Sciatic nerve (tissue), 2 donors: ENCODE data around the gene USP2. TPM values are rescaled to one million over a fixed set of nuclear protein-coding genes. Genes with fewer than 3 reads are reported as not detected.

Source experiments
- ATAC-seq: fragments of 200-7000 bp; cut with Tn5 transposase; one replicate; pipeline ENCODE4 v1.9.1; 2020; ENCODE audit warnings: mild to moderate bottlenecking, moderate library complexity
- DNase-seq: peaks from one replicate; pipeline ENCODE4 v3.0.0-alpha.2; 2020; ENCODE audit warnings: low spot score
- intact Hi-C: fragments of 100-400 bp; cut with DNase I; formaldehyde crosslinking; loops from one replicate; pipeline ENCODE4 v1.14.2; 2022
- total RNA-seq: library from RNA; stranded (reverse); fragmentation: NEBNext Ultra II Directional; extraction: Animal tissue kit (Norgen Biotek cat#: 25700); gene quantifications from one replicate; pipeline ENCODE4 v1.2.1, GENCODE V29; 2021
- donor health status: DM: no; HTN: no; CAD: no.
- donor health status: DM: no; HTN: no; CAD: no.

USP2 gene
- 13.7 TPM for total RNA-seq

GRCh38 chr11:119381181-119381988 lies at the start of gene USP2:
USP2 (minus strand) TSS chr11:119381690; CDS start chr11:119373480, 8,210 bp downstream.
- intact Hi-C loops: no loop called here
- peak; percentile 98 for DNase-seq
- peak; percentile 98 for ATAC-seq

GRCh38 chr11:119427279-119427678 lies 45.8 kb upstream of the USP2 start:
- intact Hi-C loops: no loop called here
- no peak for DNase-seq
- no peak for ATAC-seq

GRCh38 chr11:119426142-119426541 lies 44.7 kb upstream of the USP2 start:
- intact Hi-C loops: no loop called here
- no peak for ATAC-seq
- no peak for DNase-seq

- intact Hi-C loops: no loop called here
- DNase-seq (no peak), ATAC-seq (no peak)
Measured at GRCh38 chr11:119424775-119425174, 43.3 kb upstream of the USP2 start.

- no peak for DNase-seq
- intact Hi-C loops: no loop called here
- ATAC-seq: no peak
Measured at GRCh38 chr11:119424276-119424675, 42.8 kb upstream of the USP2 start.

GRCh38 chr11:119423509-119424254 lies 42.2 kb upstream of the USP2 start:
- intact Hi-C loops: no loop called here
- ATAC-seq: no peak
- DNase-seq: no peak

GRCh38 chr11:119422809-119423508 lies 41.5 kb upstream of the USP2 start, which contains the start of gene THY1:
THY1 (minus strand) TSS chr11:119423172; CDS start chr11:119420905, 2,267 bp downstream.
- DNase-seq (no peak), ATAC-seq (peak; percentile 35)
- intact Hi-C loops: no loop called here

GRCh38 chr11:119421941-119422808 lies 40.7 kb upstream of the USP2 start:
- DNase-seq (no peak), ATAC-seq (peak; percentile 50)
- intact Hi-C loops: no loop called here

GRCh38 chr11:119421351-119421750 lies 39.9 kb upstream of the USP2 start:
- intact Hi-C loops: no loop called here
- no peak for DNase-seq
- no peak for ATAC-seq

- intact Hi-C loops: no loop called here
- ATAC-seq (no peak), DNase-seq (no peak)
Measured at GRCh38 chr11:119420631-119421030, 39.1 kb upstream of the USP2 start.

- DNase-seq (no peak), ATAC-seq (no peak)
- intact Hi-C loops: no loop called here
Measured at GRCh38 chr11:119419834-119420492, 38.5 kb upstream of the USP2 start.

GRCh38 chr11:119419246-119419645 lies 37.8 kb upstream of the USP2 start:
- ATAC-seq (no peak), DNase-seq (no peak)
- intact Hi-C loops: no loop called here

GRCh38 chr11:119418759-119419158 lies 37.3 kb upstream of the USP2 start:
- intact Hi-C loops: no loop called here
- DNase-seq (no peak), ATAC-seq (no peak)

GRCh38 chr11:119417726-119418540 lies 36.4 kb upstream of the USP2 start:
- no peak for DNase-seq
- intact Hi-C loops: no loop called here
- ATAC-seq: no peak

- no peak for DNase-seq
- intact Hi-C loops: no loop called here
- ATAC-seq: no peak
Measured at GRCh38 chr11:119416606-119417580, 35.4 kb upstream of the USP2 start.

- ATAC-seq: no peak
- intact Hi-C loops: no loop called here
Measured at GRCh38 chr11:119415966-119416365, 34.5 kb upstream of the USP2 start.

More at GRCh38 chr11:119415966-119416365, 34.5 kb upstream of the USP2 start:
- DNase-seq: no peak
